NCI-H1092 treated with DMSO at 0.1 percent for 48 hours (cell line): ENCODE data around the gene SH3RF1.

Source experiments
- DNase-seq: peaks from one replicate; lab custom pipeline; 2025; lab: John Stamatoyannopoulos, UW

Gene SH3RF1

GRCh38 chr4:169133932-169134331 is 136.8 kb downstream of the SH3RF1 start:
- DNase-seq: no peak

GRCh38 chr4:169132561-169133305 is 138.0 kb downstream of the SH3RF1 start:
- no peak for DNase-seq

- DNase-seq: no peak
Measured at GRCh38 chr4:169131556-169132208, 139.1 kb downstream of the SH3RF1 start.

GRCh38 chr4:169128902-169129301 is 141.9 kb downstream of the SH3RF1 start:
- DNase-seq: no peak

GRCh38 chr4:169127314-169127713 is 143.4 kb downstream of the SH3RF1 start:
- no peak for DNase-seq

- DNase-seq: no peak
Measured at GRCh38 chr4:169124661-169125060, 146.1 kb downstream of the SH3RF1 start.

- no peak for DNase-seq
Measured at GRCh38 chr4:169122422-169122821, 148.3 kb downstream of the SH3RF1 start.

GRCh38 chr4:169121861-169122382 is 148.8 kb downstream of the SH3RF1 start:
- DNase-seq: no peak

- no peak for DNase-seq
Measured at GRCh38 chr4:169120624-169121023, 150.1 kb downstream of the SH3RF1 start.

- DNase-seq: no peak
Measured at GRCh38 chr4:169119536-169119935, 151.2 kb downstream of the SH3RF1 start.

- DNase-seq: no peak
Measured at GRCh38 chr4:169117591-169118081, 153.1 kb downstream of the SH3RF1 start.

- DNase-seq: no peak
Measured at GRCh38 chr4:169116270-169116901, 154.4 kb downstream of the SH3RF1 start.

GRCh38 chr4:169115897-169116254 is 154.9 kb downstream of the SH3RF1 start:
- no peak for DNase-seq

- DNase-seq: no peak
Measured at GRCh38 chr4:169115144-169115896, 155.4 kb downstream of the SH3RF1 start.

GRCh38 chr4:169114341-169114974 is 156.3 kb downstream of the SH3RF1 start:
- DNase-seq: no peak

GRCh38 chr4:169110633-169111032 is 160.1 kb downstream of the SH3RF1 start:
- DNase-seq: no peak

GRCh38 chr4:169109035-169109675 is 161.6 kb downstream of the SH3RF1 start:
- DNase-seq: no peak

- DNase-seq: no peak
Measured at GRCh38 chr4:169108303-169108702, 162.5 kb downstream of the SH3RF1 start.

- DNase-seq: no peak
Measured at GRCh38 chr4:169107528-169107927, 163.2 kb downstream of the SH3RF1 start.

- no peak for DNase-seq
Measured at GRCh38 chr4:169106696-169107229, 164.0 kb downstream of the SH3RF1 start.

GRCh38 chr4:169105620-169106019 is 165.1 kb downstream of the SH3RF1 start:
- DNase-seq: no peak
